G401.6 (cell line): ENCODE measurements around the gene GPR132.
"Not testable (repeated sequence)": the region's sequence is repeated elsewhere in the genome, so short reads cannot be mapped to it uniquely, and the experiment has no call there.

Experiments used
- FAIRE-seq: peaks from 2 replicates; lab custom pipeline; 2012; peaks lifted over from hg19 to GRCh38; lab: Jason Lieb, UNC

GPR132 gene

GRCh38 chr14:105075379-105076295 lies 10.4 kb upstream of the GPR132 start:
- no peak for FAIRE-seq

- FAIRE-seq: no peak
Measured at GRCh38 chr14:105074601-105075053, 9.4 kb upstream of the GPR132 start.

GRCh38 chr14:105073720-105074600 lies 8.7 kb upstream of the GPR132 start:
- no peak for FAIRE-seq

- FAIRE-seq: no peak
Measured at GRCh38 chr14:105072892-105073719, 7.9 kb upstream of the GPR132 start.

GRCh38 chr14:105072381-105072861 lies 7.2 kb upstream of the GPR132 start:
- FAIRE-seq: no peak

GRCh38 chr14:105071942-105072341 lies 6.7 kb upstream of the GPR132 start:
- FAIRE-seq: no peak

- no peak for FAIRE-seq
Measured at GRCh38 chr14:105071326-105071725, 6.1 kb upstream of the GPR132 start.

- FAIRE-seq: no peak
Measured at GRCh38 chr14:105070760-105071137, 5.5 kb upstream of the GPR132 start.

- no peak for FAIRE-seq
Measured at GRCh38 chr14:105069871-105070759, 4.9 kb upstream of the GPR132 start.

- no peak for FAIRE-seq
Measured at GRCh38 chr14:105069522-105069870, 4.3 kb upstream of the GPR132 start.

GRCh38 chr14:105068818-105069217 lies 3.6 kb upstream of the GPR132 start:
- no peak for FAIRE-seq

GRCh38 chr14:105067969-105068301 lies 2.7 kb upstream of the GPR132 start:
- FAIRE-seq: no peak

GRCh38 chr14:105067140-105067968 lies 2.1 kb upstream of the GPR132 start:
- no peak for FAIRE-seq

- no peak for FAIRE-seq
Measured at GRCh38 chr14:105066240-105067071, 1.2 kb upstream of the GPR132 start.

- FAIRE-seq: no peak
Measured at GRCh38 chr14:105064721-105065143, 498 bp downstream of the GPR132 start.

- FAIRE-seq: no peak
Measured at GRCh38 chr14:105064001-105064400, 1.2 kb downstream of the GPR132 start.

- not testable (repeated sequence) for FAIRE-seq
Measured at GRCh38 chr14:105063506-105063905, 1.7 kb downstream of the GPR132 start.

GRCh38 chr14:105063056-105063455 lies 2.2 kb downstream of the GPR132 start:
- no peak for FAIRE-seq

- FAIRE-seq: no peak
Measured at GRCh38 chr14:105062048-105062433, 3.2 kb downstream of the GPR132 start.
